Measurements from ENCODE around the gene RGSL1. TPM values are rescaled to one million over a fixed set of nuclear protein-coding genes. Genes with fewer than 3 reads are reported as not detected.
A peak's percentile ranks its signal among the peaks of the same experiment; 100 is the strongest.

RGSL1 gene
- total RNA-seq, 4 donors from 2014 or later, result 0.42 to 0.61 TPM; not detected in 2

GRCh38 chr1:182596934-182597333, 147.0 kb downstream of the RGSL1 start:
- TF ChIP-seq CTCF (IDR thresholded peaks at IDR 0.05), result no peak
- no peak for TF ChIP-seq POLR2A (IDR thresholded peaks at IDR 0.05)
- H3K27me3 ChIP-seq, result no peaks in the 10 kb centered on the region
- 88 to 90% methylated on average over 6 of the region's 6 CpGs for WGBS, 2 donors
- H3K36me3 ChIP-seq, result peaks cover 0 to 14% (median 0%) of the 10 kb centered on the region in 3 donors
- H3K27ac ChIP-seq, result no peak overlapping the region
- H3K4me1 ChIP-seq, result peaks cover 0 to 20% (median 6%) of the 10 kb centered on the region in 3 donors
- no peak overlapping the region for H3K4me3 ChIP-seq
- intact Hi-C loops (cut with DNase I), result loop anchor here (10.0 kb wide), 1 partner anchor 512 kb away; no protein-coding TSS in a partner anchor
- DNase-seq, result no peak
- no peaks in the 10 kb centered on the region for H3K9me3 ChIP-seq

DNA sequence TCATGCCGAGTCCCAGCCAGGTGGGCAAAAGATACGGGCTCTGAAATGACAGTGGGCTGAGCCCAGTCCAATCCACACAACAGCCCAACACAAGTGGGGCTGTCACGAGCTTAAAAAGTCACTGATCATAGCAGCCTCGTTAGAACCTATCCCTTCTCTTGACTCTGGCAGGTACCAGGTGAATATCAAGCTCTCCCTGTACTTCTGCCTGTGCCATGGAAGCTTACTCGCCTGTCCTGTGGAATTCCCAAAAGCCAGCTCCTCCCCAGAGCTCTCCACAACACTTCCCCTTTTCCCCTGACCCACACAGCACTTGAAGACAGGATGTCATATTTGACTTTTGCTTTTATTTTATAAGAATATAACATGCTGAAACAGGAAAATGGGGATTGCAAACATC, 148.3 kb downstream of the RGSL1 start:
- H3K4me1 ChIP-seq, result peaks cover 0 to 33% (median 9%) of the 10 kb centered on the region in 3 donors
- no peak for TF ChIP-seq CTCF (IDR thresholded peaks at IDR 0.05)
- TF ChIP-seq POLR2A (IDR thresholded peaks at IDR 0.05), result no peak
- intact Hi-C loops (cut with DNase I), result loop anchor here (10.0 kb wide), 1 partner anchor 513 kb away; no protein-coding TSS in a partner anchor
- H3K9me3 ChIP-seq, result no peaks in the 10 kb centered on the region
- no peak for DNase-seq
- no peak overlapping the region for H3K4me3 ChIP-seq
- no peak overlapping the region for H3K27ac ChIP-seq
- 52 to 63% methylated on average over 5 of the region's 5 CpGs for WGBS, 2 donors
- no peaks in the 10 kb centered on the region for H3K27me3 ChIP-seq
- H3K36me3 ChIP-seq, result peaks cover 0 to 14% (median 0%) of the 10 kb centered on the region in 3 donors

DNA sequence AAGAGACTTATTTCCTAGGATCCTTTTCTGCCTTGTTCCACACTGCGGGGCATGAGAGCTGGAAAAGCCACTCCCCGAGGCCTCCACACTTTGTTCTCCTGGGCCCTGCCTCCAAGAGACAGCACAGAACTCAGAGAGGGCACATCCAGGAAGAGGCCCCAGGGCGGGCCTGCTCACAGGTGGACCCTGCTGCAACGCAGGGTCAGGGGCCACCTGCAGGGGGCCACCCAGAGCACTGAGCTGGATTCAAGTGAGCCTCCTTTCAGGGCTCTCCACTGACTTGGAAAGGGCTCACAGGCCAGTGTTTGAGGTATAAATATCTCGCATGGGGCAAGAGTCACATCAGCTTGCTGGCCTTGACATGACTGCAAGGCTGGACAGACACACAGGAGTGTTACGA, 149.4 kb downstream of the RGSL1 start:
- peaks cover 0 to 44% (median 17%) of the 10 kb centered on the region in 3 donors for H3K4me1 ChIP-seq
- intact Hi-C loops (cut with DNase I), result loop anchor here (10.0 kb wide), 1 partner anchor 515 kb away; no protein-coding TSS in a partner anchor
- H3K27ac ChIP-seq, result no peak overlapping the region
- no peaks in the 10 kb centered on the region for H3K9me3 ChIP-seq
- DNase-seq, result no peak
- TF ChIP-seq CTCF (IDR thresholded peaks at IDR 0.05) (peak in 1 of 6 experiments; percentile 9), POLR2A (IDR thresholded peaks at IDR 0.05) (no peak)
- no peak overlapping the region for H3K4me3 ChIP-seq
- H3K36me3 ChIP-seq, result peaks cover 0 to 14% (median 0%) of the 10 kb centered on the region in 3 donors
- 50 to 100% methylated on average over 2 of the region's 6 CpGs for WGBS, 2 donors
- H3K27me3 ChIP-seq, result no peaks in the 10 kb centered on the region

- H3K27ac ChIP-seq, result no peak overlapping the region
- DNase-seq, result no peak
- H3K27me3 ChIP-seq, result no peaks in the 10 kb centered on the region
- peaks cover 4 to 49% (median 17%) of the 10 kb centered on the region in 3 donors for H3K4me1 ChIP-seq
- 78 to 79% methylated on average over 6 to 11 of the region's 17 CpGs for WGBS, 2 donors
- H3K36me3 ChIP-seq, result peaks cover 0 to 14% (median 0%) of the 10 kb centered on the region in 3 donors
- TF ChIP-seq POLR2A (IDR thresholded peaks at IDR 0.05) (no peak), CTCF (IDR thresholded peaks at IDR 0.05) (no peak)
- no peaks in the 10 kb centered on the region for H3K9me3 ChIP-seq
- no peak overlapping the region for H3K4me3 ChIP-seq
- intact Hi-C loops (cut with DNase I), result loop anchor here (2.0 kb wide), 1 partner anchor 185 kb away; no protein-coding TSS in a partner anchor
Measured at GRCh38 chr1:182600036-182600713, 150.2 kb downstream of the RGSL1 start.

GRCh38 chr1:182600745-182601415, 150.9 kb downstream of the RGSL1 start:
- H3K27ac ChIP-seq, result peak overlapping the region in 1 of 4 donors; percentile 20
- intact Hi-C loops (cut with DNase I), result loop anchor here (2.0 kb wide), 1 partner anchor 184 kb away; no protein-coding TSS in a partner anchor
- H3K4me3 ChIP-seq, result no peak overlapping the region

More at GRCh38 chr1:182600745-182601415, 150.9 kb downstream of the RGSL1 start:
- Histone ChIP-seq H3K36me3 (peaks cover 0 to 14% (median 0%) of the 10 kb centered on the region in 3 donors), H3K27me3 (no peaks in the 10 kb centered on the region), H3K9me3 (no peaks in the 10 kb centered on the region), H3K4me1 (peaks cover 4 to 46% (median 17%) of the 10 kb centered on the region in 3 donors)
- no peak for DNase-seq
- WGBS, 2 donors, result 60% methylated on average over 5 of the region's 5 CpGs
- no peak for TF ChIP-seq CTCF (IDR thresholded peaks at IDR 0.05)
- no peak for TF ChIP-seq POLR2A (IDR thresholded peaks at IDR 0.05)
